ENCODE data around the gene TMEM9.

The TMEM9 gene

DNA sequence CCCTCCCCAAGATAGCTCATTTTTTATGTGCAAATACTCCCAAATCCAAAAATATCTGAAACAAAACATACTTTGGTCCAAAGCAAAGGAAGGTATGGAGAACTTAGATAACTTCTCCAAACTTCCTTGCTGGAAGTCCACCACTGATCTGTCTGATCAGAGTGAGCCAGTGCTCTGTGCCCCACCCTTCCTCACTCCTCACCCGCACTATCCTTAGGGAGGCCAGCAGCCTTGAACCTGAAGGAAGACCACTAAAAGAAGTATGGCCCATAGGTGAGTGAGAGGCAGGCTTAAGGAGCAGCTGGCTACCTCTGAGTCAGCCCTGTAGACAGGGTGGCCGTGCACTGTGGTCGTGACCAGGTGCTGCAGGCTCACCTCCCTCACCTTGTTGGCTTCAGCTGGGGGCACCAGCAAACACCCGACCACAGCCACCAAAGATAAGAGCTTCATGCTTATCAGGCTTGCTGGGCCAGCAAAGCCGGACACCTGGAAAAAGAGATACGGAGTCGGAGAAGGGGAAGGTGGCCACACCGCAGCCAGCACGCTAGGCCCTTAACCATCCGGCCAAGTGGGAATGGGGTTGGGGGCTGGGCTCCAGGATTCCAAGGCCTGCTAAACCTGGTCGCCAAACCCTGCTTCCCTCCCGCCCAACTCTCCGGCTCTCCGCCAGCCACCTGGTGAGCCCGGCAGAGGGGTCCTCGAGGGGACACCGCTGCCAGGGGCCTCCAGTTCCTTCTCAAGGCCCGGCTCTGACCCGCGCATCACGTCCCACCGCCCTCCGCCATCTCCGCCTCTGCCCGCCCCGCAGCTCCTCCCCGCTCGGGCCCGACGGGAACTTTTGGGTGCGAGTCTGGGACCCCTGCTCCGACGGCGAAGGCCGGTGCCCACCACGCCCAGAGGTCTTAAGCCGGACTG lies 543 bp downstream of the TMEM9 start (continued):
- TF ChIP-seq ZNF792 (tag by site-specific recombination; IDR thresholded peaks at IDR 0.05) (no peak), YY1 (tag by site-specific recombination; IDR thresholded peaks at IDR 0.05) (peak; percentile 64; the same call in 1 of the 2 replicates), ZNF114 (tag by site-specific recombination; IDR thresholded peaks at IDR 0.05) (no peak), ZNF2 (tag by site-specific recombination; IDR thresholded peaks at IDR 0.05) (peak; percentile 21; the same call in 1 of the 2 replicates), ZNF629 (tag by site-specific recombination; IDR thresholded peaks at IDR 0.05) (no peak), ZBTB7A (tag by site-specific recombination; IDR thresholded peaks at IDR 0.05; ENCODE audit: low read depth) (no peak), ZNF155 (tag by site-specific recombination; IDR thresholded peaks at IDR 0.05) (no peak), ZXDB (tag by site-specific recombination; IDR thresholded peaks at IDR 0.05) (peak; percentile 54; the same call in 1 of the 2 replicates), ZNF660 (tag by site-specific recombination; IDR thresholded peaks at IDR 0.05) (no peak), ZNF175 (tag by site-specific recombination; IDR thresholded peaks at IDR 0.05) (no peak), ZNF354C (tag by site-specific recombination; IDR thresholded peaks at IDR 0.05; ENCODE audit: borderline replicate concordance, low read depth) (no peak), KLF7 (tag by site-specific recombination; IDR thresholded peaks at IDR 0.05; ENCODE audit: borderline replicate concordance) (no peak), SP2 (tag by site-specific recombination; IDR thresholded peaks at IDR 0.05) (no peak), ZFP41 (tag by site-specific recombination; IDR thresholded peaks at IDR 0.05; ENCODE audit: borderline replicate concordance) (no peak), KLF9 (tag by site-specific recombination; IDR thresholded peaks at IDR 0.05; ENCODE audit: low read depth) (peak; percentile 13; the same call in 1 of the 2 replicates), KLF16 (tag by site-specific recombination; IDR thresholded peaks at IDR 0.05) (peak; percentile 73; the same call in 1 of the 2 replicates), SCRT1 (tag by site-specific recombination; IDR thresholded peaks at IDR 0.05; ENCODE audit: borderline replicate concordance) (no peak), ZNF311 (tag by site-specific recombination; IDR thresholded peaks at IDR 0.05; ENCODE audit: borderline replicate concordance) (no peak), ZNF624 (tag by site-specific recombination; IDR thresholded peaks at IDR 0.05) (no peak), ZIC2 (tag by site-specific recombination; IDR thresholded peaks at IDR 0.05) (no peak)
- TF ChIP-seq, protein P1, sequence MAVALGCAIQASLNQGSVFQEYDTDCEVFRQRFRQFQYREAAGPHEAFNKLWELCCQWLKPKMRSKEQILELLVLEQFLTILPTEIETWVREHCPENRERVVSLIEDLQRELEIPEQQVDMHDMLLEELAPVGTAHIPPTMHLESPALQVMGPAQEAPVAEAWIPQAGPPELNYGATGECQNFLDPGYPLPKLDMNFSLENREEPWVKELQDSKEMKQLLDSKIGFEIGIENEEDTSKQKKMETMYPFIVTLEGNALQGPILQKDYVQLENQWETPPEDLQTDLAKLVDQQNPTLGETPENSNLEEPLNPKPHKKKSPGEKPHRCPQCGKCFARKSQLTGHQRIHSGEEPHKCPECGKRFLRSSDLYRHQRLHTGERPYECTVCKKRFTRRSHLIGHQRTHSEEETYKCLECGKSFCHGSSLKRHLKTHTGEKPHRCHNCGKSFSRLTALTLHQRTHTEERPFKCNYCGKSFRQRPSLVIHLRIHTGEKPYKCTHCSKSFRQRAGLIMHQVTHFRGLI (tag by site-specific recombination; IDR thresholded peaks at IDR 0.05) = 0 out of 2 replicates have a peak, but pooled peaks have one; percentile 17
- TF ChIP-seq, protein P2, sequence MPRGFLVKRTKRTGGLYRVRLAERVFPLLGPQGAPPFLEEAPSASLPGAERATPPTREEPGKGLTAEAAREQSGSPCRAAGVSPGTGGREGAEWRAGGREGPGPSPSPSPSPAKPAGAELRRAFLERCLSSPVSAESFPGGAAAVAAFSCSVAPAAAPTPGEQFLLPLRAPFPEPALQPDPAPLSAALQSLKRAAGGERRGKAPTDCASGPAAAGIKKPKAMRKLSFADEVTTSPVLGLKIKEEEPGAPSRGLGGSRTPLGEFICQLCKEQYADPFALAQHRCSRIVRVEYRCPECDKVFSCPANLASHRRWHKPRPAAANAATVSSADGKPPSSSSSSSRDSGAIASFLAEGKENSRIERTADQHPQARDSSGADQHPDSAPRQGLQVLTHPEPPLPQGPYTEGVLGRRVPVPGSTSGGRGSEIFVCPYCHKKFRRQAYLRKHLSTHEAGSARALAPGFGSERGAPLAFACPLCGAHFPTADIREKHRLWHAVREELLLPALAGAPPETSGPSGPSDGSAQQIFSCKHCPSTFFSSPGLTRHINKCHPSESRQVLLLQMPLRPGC (tag by site-specific recombination; IDR thresholded peaks at IDR 0.05) = no peak; the same call in 1 of the 2 replicates
- TF ChIP-seq, protein P3, sequence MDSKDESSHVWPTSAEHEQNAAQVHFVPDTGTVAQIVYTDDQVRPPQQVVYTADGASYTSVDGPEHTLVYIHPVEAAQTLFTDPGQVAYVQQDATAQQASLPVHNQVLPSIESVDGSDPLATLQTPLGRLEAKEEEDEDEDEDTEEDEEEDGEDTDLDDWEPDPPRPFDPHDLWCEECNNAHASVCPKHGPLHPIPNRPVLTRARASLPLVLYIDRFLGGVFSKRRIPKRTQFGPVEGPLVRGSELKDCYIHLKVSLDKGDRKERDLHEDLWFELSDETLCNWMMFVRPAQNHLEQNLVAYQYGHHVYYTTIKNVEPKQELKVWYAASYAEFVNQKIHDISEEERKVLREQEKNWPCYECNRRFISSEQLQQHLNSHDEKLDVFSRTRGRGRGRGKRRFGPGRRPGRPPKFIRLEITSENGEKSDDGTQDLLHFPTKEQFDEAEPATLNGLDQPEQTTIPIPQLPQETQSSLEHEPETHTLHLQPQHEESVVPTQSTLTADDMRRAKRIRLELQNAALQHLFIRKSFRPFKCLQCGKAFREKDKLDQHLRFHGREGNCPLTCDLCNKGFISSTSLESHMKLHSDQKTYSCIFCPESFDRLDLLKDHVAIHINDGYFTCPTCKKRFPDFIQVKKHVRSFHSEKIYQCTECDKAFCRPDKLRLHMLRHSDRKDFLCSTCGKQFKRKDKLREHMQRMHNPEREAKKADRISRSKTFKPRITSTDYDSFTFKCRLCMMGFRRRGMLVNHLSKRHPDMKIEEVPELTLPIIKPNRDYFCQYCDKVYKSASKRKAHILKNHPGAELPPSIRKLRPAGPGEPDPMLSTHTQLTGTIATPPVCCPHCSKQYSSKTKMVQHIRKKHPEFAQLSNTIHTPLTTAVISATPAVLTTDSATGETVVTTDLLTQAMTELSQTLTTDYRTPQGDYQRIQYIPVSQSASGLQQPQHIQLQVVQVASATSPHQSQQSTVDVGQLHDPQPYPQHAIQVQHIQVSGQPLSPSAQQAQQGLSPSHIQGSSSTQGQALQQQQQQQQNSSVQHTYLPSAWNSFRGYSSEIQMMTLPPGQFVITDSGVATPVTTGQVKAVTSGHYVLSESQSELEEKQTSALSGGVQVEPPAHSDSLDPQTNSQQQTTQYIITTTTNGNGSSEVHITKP (tag by site-specific recombination; IDR thresholded peaks at IDR 0.05) = 0 out of 2 replicates have a peak, but pooled peaks have one; percentile 9
- TF ChIP-seq, protein P4, sequence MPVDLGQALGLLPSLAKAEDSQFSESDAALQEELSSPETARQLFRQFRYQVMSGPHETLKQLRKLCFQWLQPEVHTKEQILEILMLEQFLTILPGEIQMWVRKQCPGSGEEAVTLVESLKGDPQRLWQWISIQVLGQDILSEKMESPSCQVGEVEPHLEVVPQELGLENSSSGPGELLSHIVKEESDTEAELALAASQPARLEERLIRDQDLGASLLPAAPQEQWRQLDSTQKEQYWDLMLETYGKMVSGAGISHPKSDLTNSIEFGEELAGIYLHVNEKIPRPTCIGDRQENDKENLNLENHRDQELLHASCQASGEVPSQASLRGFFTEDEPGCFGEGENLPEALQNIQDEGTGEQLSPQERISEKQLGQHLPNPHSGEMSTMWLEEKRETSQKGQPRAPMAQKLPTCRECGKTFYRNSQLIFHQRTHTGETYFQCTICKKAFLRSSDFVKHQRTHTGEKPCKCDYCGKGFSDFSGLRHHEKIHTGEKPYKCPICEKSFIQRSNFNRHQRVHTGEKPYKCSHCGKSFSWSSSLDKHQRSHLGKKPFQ (tag by site-specific recombination; IDR thresholded peaks at IDR 0.05) = no peak
- TF ChIP-seq, protein P5, sequence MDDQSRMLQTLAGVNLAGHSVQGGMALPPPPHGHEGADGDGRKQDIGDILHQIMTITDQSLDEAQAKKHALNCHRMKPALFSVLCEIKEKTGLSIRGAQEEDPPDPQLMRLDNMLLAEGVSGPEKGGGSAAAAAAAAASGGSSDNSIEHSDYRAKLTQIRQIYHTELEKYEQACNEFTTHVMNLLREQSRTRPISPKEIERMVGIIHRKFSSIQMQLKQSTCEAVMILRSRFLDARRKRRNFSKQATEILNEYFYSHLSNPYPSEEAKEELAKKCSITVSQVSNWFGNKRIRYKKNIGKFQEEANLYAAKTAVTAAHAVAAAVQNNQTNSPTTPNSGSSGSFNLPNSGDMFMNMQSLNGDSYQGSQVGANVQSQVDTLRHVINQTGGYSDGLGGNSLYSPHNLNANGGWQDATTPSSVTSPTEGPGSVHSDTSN (CRISPR knock-in tag; IDR thresholded peaks at IDR 0.05) = 0 out of 2 replicates have a peak, but pooled peaks have one; percentile 24

Data from HEK293 (cell line).